SU-DHL-6 (cell line): ENCODE data around the gene TMIE.

Experiments
- CTCF ChIP-seq: fragments of 200-600 bp; sonication (generic); IDR thresholded peaks from one replicate; pipeline ENCODE4 v1.5.1; 2017; ENCODE audit warnings: antibody characterized with exemption, mild to moderate bottlenecking, low read length, moderate library complexity; ENCODE audit not compliant: insufficient read depth, poor library complexity, severe bottlenecking
- EZH2phosphoT487 ChIP-seq: fragments of 200-600 bp; sonication (generic), shearing (Covaris generic); conservative IDR thresholded peaks from 2 replicates; pipeline ENCODE4 v1.6.1; 2018; ENCODE audit warnings: mild to moderate bottlenecking, antibody characterized with exemption, low read length, moderate library complexity, mixed read lengths

- TF ChIP-seq CTCF (no peak), EZH2phosphoT487 (no peak)
Measured at GRCh38 chr3:46710671-46711295, 9.6 kb downstream of the TMIE start.
